Suprapubic skin (tissue), 3 donors: ENCODE results near the gene RASGRP3.

ENCODE experiments used
- POLR2A ChIP-seq, 2 donors: fragments of 450-650 bp; IDR thresholded peaks; one replicate each; pipeline ENCODE4 v1.6.1; 2017; ENCODE audit warnings: antibody characterized with exemption in 2 of 2, mild to moderate bottlenecking in 2 of 2, moderate library complexity in 2 of 2
- TF ChIP-seq, protein P1 (sequence below), 2 donors: fragments of 200-600 bp in 1 of 2; fragments of 450-650 bp in 1 of 2; sonication (generic) in 1 of 2; IDR thresholded peaks; one replicate each; pipeline ENCODE4 v1.5.1; 2016 to 2019; ENCODE audit warnings: antibody characterized with exemption in 2 of 2, mild to moderate bottlenecking in 1 of 2, moderate library complexity in 1 of 2

DNA sequence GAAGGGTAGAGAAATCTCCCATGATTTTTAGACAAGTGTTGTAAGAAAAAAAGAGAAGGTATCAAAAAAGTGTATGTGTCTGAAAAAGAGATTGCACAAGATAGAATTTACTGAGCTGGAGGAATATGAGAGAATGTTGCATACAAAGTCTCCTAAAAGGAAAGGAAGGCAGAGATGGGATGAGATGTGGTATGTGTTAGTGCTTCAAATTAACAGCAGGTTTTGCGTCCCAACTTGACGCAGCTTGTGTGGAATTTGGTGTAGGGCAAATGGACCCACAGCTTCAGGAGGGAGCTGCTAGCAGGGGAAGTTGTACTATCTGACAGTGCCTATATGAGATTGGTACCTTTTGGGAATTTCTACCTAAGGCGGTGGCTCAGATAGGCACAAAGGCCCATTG is 9.0 kb upstream of the RASGRP3 start:
- no peak for TF ChIP-seq POLR2A (IDR thresholded peaks at IDR 0.05)
- TF ChIP-seq, protein P1, sequence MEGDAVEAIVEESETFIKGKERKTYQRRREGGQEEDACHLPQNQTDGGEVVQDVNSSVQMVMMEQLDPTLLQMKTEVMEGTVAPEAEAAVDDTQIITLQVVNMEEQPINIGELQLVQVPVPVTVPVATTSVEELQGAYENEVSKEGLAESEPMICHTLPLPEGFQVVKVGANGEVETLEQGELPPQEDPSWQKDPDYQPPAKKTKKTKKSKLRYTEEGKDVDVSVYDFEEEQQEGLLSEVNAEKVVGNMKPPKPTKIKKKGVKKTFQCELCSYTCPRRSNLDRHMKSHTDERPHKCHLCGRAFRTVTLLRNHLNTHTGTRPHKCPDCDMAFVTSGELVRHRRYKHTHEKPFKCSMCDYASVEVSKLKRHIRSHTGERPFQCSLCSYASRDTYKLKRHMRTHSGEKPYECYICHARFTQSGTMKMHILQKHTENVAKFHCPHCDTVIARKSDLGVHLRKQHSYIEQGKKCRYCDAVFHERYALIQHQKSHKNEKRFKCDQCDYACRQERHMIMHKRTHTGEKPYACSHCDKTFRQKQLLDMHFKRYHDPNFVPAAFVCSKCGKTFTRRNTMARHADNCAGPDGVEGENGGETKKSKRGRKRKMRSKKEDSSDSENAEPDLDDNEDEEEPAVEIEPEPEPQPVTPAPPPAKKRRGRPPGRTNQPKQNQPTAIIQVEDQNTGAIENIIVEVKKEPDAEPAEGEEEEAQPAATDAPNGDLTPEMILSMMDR (IDR thresholded peaks at IDR 0.05): no peak
